Measurements from ENCODE around the gene CD1C.
"Not testable (repeated sequence)": the region's sequence is repeated elsewhere in the genome, so short reads cannot be mapped to it uniquely, and the experiment has no call there.

Gene CD1C

GRCh38 chr1:158329733-158330132, 40.0 kb downstream of the CD1C start:
- DNase-seq = no peak

GRCh38 chr1:158330391-158331105, 40.8 kb downstream of the CD1C start:
- DNase-seq = no peak

GRCh38 chr1:158331106-158331425, 41.3 kb downstream of the CD1C start:
- DNase-seq = no peak

DNA sequence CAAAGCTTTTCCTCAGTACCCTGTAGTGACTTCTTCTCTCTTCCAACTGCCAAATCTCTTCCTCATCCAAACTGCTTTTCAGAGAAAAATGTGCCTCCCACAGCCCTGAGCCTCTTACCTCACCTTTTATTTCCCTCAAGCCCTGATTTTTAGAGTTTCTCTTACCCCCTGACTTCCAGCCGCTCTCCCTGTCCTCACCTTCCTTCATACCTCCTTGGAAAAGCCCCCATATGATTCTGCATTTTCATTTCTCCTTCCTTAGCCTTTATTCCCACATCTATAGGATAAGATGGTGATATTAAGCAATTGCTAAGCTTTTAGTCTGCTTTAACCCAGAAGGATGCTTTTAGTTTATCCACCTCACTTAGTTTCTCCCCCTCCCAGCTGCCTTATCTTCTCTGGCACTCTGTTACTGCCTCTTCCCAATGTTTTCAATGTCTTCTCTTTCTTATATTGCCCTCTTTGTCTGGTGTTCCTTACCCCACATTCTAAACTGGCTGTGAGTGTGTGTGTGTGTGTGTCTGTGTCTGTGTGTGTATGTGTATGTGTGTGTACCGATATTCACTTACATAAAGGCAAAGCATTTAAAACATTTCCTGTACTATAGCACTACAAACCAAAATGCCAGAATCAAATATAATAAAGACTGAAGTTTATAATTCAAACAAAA, 41.9 kb downstream of the CD1C start, which contains the start of gene CD1B:
Gene CD1B, minus strand, starts transcription at position 51 of the 670 bp plus-strand sequence. CDS start 108 bp downstream, outside the sequence.
- DNase-seq = no peak

DNA sequence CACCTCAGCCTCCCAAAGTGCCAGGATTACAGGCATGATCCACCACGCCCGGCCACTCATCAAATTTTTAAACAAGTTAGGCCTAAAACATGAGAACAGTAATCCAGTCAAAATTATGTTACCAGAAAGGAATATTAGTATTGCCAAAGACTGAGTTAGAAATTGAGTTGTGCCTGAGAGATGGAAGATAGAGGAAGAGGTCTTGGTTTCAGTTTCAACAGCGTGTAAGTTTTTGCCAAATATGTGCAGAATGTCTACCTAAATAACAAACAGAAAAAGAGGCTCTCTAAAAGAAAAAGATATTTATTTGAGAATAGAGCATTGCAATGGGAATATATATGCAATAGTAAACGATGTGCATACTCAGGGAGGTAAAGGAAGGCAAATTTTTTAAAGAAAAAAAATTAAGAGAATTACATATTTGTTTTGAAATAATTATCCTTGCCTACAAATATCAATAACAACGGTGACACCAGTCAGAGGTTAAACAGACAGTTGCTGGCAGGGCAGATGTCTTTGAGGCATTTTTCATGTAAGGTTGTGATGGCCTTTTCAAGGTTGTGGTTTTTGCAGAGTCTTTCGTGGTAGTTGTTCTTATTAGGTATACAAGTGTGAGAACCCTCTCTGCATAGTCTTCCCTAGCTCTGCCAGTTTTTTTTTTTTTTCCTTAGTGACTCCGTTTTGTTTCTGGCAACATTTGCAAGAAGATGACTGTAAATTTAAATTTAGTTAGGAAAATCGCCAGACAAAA, 43.9 kb downstream of the CD1C start:
- DNase-seq = no peak

- no peak for DNase-seq
Measured at GRCh38 chr1:158334526-158335212, 44.9 kb downstream of the CD1C start.

GRCh38 chr1:158335213-158335532, 45.5 kb downstream of the CD1C start:
- DNase-seq = no peak

DNA sequence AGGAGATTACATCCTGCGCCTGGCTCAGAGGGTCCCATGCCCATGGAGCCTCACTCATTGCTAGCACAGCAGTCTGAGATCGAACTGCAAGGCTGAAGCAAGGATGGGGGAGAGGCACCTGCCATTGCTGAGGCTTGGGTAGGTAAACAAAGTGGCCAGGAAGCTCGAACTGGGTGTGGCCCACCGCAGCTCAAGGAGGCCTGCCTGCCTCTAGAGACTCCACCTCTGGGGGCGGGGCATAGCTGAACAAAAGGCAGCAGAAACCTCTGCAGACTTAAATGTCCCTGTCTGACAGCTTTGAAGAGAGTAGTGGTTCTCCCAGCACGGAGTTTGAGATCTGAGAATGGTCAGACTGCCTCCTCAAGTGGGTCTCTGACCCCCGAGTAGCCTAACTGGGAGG, 46.7 kb downstream of the CD1C start:
- DNase-seq = not testable (repeated sequence)

All from activated CD4-positive, alpha-beta T cell treated with anti-CD3 and anti-CD28 coated beads, Interleukin-2, amount 50 U/mL, for 4 hours (primary cell).